OCI-LY3 (cell line): Measurements from ENCODE around the gene PEAK1.

Source experiments
- CTCF ChIP-seq: fragments of 200-600, 300-600 bp; sonication (generic); IDR thresholded peaks from 2 replicates; pipeline ENCODE4 v1.5.1; 2014; ENCODE audit warnings: antibody characterized with exemption, low read length, low read depth
- EZH2phosphoT487 ChIP-seq: fragments of 200-600 bp; shearing (Covaris generic); IDR thresholded peaks from 2 replicates; pipeline ENCODE4 v1.6.1; 2018; ENCODE audit warnings: antibody characterized with exemption, mixed run types, low read depth

GRCh38 chr15:77276096-77276495 is 143.8 kb downstream of the PEAK1 start:
- TF ChIP-seq CTCF (no peak), EZH2phosphoT487 (no peak)
